H4 (cell line): ENCODE measurements around the gene SCIMP. TPM values are rescaled to one million over a fixed set of nuclear protein-coding genes. Genes with fewer than 3 reads are reported as not detected.
A peak's percentile ranks its signal among the peaks of the same experiment; 100 is the strongest.
"Not testable (repeated sequence)": the region's sequence is repeated elsewhere in the genome, so short reads cannot be mapped to it uniquely, and the experiment has no call there.

Experiments
- DNase-seq: peaks from one replicate; pipeline ENCODE4 v3.0.0-alpha.2; 2015; ENCODE audit warnings: low spot score
- total RNA-seq: library from RNA; depleted of rRNA; stranded (reverse); fragments of >200 nt; shearing (Covaris generic); gene quantifications from 2 replicates; pipeline ENCODE4 v1.2.3, GENCODE V29; 2014; rRNA removed

SCIMP gene
- total RNA-seq, 1 experiment from 2014 or later: not detected

DNA sequence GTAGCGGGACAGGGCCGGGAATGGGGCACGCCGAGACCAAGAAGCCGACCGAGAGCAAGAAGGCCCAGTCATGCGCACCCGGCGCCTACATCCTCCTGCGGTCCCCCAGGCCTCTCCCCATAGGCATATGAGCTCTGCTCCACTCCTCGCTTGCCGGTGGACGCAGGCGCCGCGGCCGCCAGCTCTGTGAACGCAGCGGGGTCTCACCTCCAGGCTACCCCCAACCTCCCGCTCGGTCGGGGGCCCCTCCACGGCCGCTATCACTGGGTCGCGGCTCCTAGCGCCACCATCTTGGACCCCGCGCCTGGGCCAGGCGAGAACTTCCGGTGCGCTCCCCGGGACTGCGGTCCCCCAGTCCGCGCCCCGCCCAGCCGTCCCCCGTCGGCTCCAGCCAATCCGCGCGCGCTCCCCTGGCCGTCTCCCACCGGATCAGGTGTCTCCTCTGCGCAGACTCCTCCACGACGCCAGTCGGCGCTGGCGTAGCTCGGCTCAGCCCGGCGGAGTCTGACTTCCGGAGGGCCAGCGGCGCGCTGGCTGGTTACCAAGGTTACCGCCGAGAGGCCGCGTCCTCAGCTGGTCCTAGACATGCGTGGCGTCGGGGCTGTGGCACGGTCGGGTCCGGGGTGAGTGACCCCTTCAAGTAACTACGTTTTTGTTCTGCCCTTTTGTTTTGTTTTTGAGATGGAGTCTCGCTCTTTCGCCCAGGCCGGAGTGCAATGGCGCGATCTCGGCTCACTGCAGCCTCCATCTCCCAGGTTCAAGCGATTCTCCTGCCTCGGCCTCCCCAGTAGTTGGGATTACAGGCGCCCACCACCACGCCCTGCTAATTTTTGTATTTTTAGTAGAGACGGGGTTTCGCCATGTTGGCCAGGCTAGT is 42.9 kb downstream of the SCIMP start, which contains the start of gene ZNF594:
ZNF594 (minus strand) TSS at position 328 of the 877 bp plus-strand sequence. CDS start 7,612 bp downstream, outside the sequence.
- DNase-seq: peak; percentile 91

DNA sequence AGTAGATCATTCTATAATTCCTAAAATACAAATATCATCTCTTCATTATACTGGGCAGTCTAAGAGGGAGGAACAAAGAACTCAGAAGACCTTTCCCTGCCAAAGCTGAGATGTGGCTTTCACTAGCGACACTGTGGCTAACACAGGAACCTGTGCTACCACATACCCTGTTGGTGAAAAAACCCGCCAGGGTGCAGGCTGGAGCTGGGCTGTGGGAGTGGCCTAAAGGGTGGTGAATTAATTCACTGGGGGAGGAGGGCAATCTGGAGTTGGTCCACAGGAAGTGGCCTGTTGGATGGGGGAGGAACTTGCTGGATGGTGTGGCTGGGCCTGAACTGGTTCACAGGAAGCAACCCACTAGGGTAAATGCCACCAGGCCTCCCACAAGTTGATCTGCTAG is 50.4 kb downstream of the SCIMP start:
- DNase-seq: no peak

DNA sequence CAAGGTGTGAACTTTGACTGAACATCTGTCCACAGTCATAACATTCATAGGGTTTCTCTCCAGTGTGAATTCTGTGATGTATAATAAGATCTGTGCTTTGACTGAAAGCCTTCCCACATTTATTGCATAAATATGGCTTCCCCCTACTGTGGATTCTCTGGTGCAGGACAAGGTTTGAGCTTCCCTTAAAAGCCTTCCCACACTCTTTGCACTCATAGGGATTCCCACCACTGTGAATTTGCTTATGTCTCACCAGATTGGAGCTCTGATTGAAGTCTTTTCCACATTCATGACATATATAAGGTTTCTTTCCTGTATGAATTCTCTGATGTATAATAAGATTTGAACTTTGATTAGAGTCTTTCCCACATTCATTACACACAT is 51.3 kb downstream of the SCIMP start:
- no peak for DNase-seq

DNA sequence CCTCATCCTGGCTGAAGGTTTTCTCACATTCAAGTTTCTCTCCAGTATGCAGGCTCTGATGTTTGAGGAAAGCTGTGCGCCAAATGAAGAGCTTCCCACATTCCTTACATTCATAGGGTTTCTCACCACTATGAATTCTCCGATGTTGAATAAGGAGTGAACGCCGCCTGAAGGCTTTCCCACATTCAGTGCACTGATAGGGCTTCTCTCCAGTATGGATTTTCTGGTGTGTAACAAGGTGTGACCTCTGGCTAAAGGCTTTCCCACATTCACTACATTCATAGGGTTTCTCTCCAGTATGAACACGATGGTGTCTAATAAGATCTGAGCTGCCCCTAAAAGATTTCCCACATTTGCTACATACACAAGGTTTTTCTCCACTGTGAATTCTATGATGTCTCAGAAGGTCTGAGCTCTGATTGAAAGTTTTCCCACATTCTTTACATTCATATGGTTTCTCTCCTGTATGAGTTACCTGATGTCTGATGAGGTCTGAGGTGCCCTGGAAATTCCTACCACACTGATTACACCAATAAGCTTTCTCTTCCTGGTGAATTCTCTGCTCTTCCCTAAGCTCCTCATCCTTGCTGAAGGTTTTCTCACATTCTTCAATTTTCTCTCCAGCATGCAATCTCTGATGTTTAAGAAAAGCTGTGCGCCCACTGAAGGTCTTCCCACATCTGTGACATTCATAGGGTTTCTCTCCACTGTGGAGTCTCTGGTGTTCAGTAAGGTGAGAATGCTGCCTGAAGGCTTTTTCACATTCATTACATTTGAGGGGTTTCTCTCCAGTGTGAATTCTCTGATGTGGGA is 51.9 kb downstream of the SCIMP start:
- DNase-seq: no peak

DNA sequence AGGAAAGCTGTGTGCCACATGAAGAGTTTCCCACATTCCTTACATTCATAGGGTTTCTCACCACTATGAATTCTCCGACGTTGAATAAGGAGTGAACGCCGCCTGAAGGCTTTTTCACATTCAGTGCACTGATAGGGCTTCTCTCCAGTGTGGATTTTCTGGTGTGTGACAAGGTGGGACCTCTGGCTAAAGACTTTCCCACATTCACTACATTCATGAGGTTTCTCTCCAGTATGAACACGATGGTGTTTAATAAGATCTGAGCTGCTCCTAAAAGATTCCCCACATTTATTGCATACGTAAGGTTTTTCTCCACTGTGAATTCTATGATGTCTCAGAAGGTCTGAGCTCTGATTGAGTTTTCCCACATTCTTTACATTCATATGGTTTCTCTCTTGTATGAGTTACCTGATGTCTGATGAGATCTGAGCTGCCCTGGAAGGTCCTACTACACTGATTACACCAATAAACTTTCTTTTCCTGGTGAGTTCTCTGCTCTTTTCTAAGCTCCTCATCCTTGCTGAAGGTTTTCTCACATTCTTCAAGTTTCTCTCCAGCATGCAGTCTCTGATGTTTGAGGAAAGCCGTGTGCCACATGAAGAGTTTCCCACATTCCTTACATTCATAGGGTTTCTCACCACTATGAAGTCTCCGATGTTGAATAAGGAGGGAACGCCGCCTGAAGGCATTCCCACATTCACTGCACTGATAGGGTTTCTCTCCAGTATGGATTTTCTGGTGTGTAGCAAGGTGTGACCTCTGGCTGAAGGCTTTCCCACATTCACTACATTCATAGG is 53.0 kb downstream of the SCIMP start:
- DNase-seq: no peak

DNA sequence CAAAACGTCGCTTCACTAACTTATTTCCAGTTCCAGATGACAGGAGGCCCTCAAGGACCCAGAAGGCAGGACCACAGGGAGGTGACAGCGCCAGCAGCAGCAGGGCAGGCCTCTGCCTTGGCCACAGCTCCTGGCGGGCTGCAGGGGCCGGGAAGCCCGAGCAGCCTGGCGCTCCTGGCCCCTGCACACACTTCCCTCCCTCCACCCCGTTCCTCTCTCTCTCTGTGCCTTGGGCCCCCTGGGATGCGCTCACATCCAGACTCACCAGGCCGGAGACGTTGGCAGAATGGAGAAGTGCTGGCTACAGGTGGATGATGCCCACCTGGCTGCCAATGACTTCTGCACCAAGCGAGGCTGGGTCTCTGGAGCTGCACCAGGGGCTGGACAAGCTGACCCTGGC is 55.7 kb downstream of the SCIMP start:
- DNase-seq: no peak

DNA sequence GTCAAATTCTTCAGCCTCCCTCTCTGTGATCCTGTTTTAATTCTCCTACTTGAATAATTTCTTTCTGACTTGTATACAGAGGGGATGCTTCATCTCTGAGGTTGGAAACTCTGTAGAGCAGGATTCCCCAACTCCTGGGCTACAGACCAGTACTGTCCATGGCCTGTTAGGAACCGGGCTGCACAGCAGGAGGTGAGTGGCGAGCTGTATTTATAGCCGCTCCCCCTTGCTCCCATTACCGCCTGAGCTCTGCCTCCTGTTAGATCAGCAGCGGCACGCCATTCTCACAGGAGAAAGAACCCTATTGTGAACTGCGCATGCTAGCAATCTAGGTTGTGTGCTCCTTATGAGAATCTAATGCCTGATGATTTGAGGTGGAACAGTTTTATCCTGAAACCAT is 59.6 kb downstream of the SCIMP start:
- not testable (repeated sequence) for DNase-seq

DNA sequence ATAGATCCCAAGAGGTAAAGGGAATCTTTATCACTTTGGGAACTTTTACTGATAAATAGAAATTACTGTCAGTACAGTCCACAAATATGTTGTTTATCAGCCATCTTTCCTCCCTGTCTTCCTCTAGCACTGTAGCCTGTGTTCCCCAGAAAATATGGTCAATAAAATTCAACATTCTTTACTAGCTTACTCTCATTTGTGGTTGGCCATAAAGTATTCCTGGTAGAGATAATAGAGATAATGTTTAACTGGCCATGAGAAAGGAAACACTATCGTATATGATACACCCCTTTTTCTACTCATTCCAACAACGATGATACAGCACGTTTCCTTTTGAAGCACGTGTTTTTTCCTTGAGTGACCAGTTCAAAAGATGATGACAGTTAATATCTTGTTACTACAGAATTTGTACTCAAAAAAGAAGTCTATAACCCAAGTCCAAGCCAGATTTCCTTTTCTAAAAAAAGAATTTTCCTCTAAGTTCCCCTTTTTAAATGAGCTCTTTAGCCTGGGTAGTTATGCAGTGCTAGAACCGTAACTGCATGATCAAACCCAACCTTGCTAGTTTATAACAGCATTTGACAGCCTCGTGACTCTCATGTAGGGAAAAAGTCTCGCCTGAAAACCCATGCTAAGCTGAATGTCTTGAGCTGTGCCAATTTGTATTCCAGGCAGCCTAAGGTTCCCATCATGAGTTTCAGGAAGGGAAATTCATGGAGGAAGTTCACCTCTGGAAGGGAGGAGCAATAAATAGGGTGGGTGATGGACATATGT is 68.7 kb downstream of the SCIMP start:
- DNase-seq: peak; percentile 16

DNA sequence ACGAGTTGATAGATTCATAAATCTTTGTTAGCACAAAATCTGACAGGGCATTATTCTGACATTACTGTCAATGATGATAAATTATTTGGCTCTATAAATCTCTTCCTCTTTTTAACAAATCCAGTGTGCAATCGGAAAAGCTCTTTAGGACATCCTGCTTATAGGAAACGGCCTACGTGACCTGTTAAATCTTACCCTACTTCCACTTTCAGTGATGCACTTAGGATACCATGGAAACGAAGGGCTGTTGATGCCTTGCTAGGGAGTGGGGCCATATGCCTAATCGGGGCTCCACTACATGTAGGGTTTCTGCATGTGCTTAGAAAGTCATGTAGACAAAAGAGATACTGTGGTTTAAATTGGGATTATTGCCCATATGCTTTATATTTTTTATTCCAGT is 70.2 kb downstream of the SCIMP start:
- DNase-seq: no peak

DNA sequence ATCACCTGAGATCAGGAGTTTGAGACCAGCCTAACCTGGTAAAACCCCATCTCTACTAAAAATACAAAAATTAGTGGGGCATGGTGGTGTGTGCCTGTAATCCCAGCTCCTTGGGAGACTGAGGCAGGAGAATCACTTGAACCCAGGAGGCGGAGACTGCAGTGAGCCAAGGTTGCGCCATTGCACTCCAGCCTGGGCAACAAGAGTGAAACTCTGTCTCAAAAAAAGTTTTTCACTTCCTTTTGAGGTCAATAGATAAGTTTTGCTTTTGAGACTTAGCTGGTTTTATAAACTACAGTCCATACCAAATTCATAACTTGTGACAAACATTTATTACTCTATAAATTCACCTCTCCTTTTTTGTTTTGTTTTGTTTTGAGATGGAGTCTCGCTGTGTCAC is 72.9 kb downstream of the SCIMP start:
- not testable (repeated sequence) for DNase-seq

DNA sequence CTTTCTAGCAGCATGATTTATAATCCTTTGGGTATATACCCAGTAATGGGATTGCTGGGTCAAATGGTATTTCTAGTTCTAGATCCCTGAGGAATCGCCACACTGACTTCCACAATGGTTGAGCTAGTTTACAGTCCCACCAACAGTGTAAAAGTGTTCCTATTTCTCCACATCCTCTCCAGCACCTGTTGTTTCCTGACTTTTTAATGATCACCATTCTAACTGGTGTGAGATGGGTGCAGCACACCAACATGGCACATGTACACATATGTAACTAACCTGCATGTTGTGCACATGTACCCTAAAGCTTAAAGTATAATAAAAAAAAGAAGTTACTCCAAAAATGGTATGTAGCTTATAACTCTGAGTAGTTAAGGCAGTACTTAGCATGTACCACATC is 74.0 kb downstream of the SCIMP start:
- DNase-seq: not testable (repeated sequence)

Other genes starting within 250 kb of the SCIMP start
- 0.90 and 0.97 TPM in 2 replicates for gene CAMTA2, start 247.2 kb downstream of the SCIMP start, total RNA-seq
- gene INCA1, start 237.3 kb downstream of the SCIMP start, total RNA-seq: 0.23 and 0.39 TPM in 2 replicates
- gene KIF1C, start 236.9 kb downstream of the SCIMP start, total RNA-seq: 9.9 and 13.0 TPM in 2 replicates
- gene SLC52A1, start 199.4 kb downstream of the SCIMP start, total RNA-seq: not detected in 2 replicates
- 0.04 and 0.14 TPM in 2 replicates for gene ZFP3, start 156.4 kb downstream of the SCIMP start, total RNA-seq
- gene ZNF232, start 123.0 kb downstream of the SCIMP start, total RNA-seq: 5.0 and 8.5 TPM in 2 replicates
- 0.02 TPM in 1 of 2 replicates, not detected in the other for gene USP6, start 118.8 kb downstream of the SCIMP start, total RNA-seq
- gene ZNF594, start 43.0 kb downstream of the SCIMP start, total RNA-seq: 4.6 and 6.3 TPM in 2 replicates
- 11.3 and 22.6 TPM in 2 replicates for gene RABEP1, start 47.4 kb upstream of the SCIMP start, total RNA-seq
- 90.5 and 127 TPM in 2 replicates for gene NUP88, start 184.8 kb upstream of the SCIMP start, total RNA-seq
- 34.8 and 43.2 TPM in 2 replicates for gene RPAIN, start 185.3 kb upstream of the SCIMP start, total RNA-seq
- gene C1QBP, start 204.3 kb upstream of the SCIMP start, total RNA-seq: 273 and 317 TPM in 2 replicates
- gene DHX33, start 234.1 kb upstream of the SCIMP start, total RNA-seq: 3.9 and 5.8 TPM in 2 replicates